Right renal cortex interstitium (tissue), 3 donors: ENCODE data around the gene TMEM220. TPM values are rescaled to one million over a fixed set of nuclear protein-coding genes. Genes with fewer than 3 reads are reported as not detected.

Source experiments
- DNase-seq, 3 donors: peaks; one replicate each; pipeline ENCODE4 v3.0.0-alpha.2; 2013; ENCODE audit warnings: low read depth in 3 of 3, low spot score in 2 of 3
- polyA plus RNA-seq, 3 donors: library from polyadenylated mRNA; unstranded; fragments of 120-200 nt; gene quantifications; one replicate each; pipeline ENCODE4 v1.2.1, GENCODE V29; 2013; ENCODE audit not compliant: insufficient read length in 3 of 3

TMEM220 gene
- polyA plus RNA-seq, 3 donors: 8.5 to 10.0 (median 8.5) TPM

GRCh38 chr17:10673312-10673711, 56.5 kb downstream of the TMEM220 start:
- DNase-seq: no peak

- no peak for DNase-seq
These were observed 61.0 kb downstream of the TMEM220 start for GRCh38 chr17:10668775-10669174.

GRCh38 chr17:10666906-10667305, 62.9 kb downstream of the TMEM220 start:
- DNase-seq: no peak

GRCh38 chr17:10664571-10664970, 65.3 kb downstream of the TMEM220 start:
- DNase-seq: no peak

Other genes with a start within 250 kb of the TMEM220 start
- under 1 TPM in 1 of 3 donors, not detected in 2; 0.03 TPM for gene MYH1, start 211.5 kb downstream of the TMEM220 start, polyA plus RNA-seq
- gene MYH2, start 180.4 kb downstream of the TMEM220 start, polyA plus RNA-seq: under 1 TPM in 1 of 3 donors, not detected in 2; 0.03 TPM
- gene MYH3, start 72.7 kb downstream of the TMEM220 start, polyA plus RNA-seq: 1 to 10 TPM; 1.6 to 3.0 (median 2.9) TPM
- 10 to 100 TPM; 37.8 to 40.9 (median 40.0) TPM for gene SCO1, start 32.5 kb downstream of the TMEM220 start, polyA plus RNA-seq
- 10 to 100 TPM; 17.1 to 20.9 (median 18.1) TPM for gene ADPRM, start 32.4 kb downstream of the TMEM220 start, polyA plus RNA-seq
- 1 to 10 TPM in 1 of 3 donors, under 1 TPM in 2; 0.72 to 2.6 (median 0.97) TPM for gene TMEM238L, start 74.1 kb upstream of the TMEM220 start, polyA plus RNA-seq
- gene PIRT, start 108.1 kb upstream of the TMEM220 start, polyA plus RNA-seq: not detected